Nephron progenitor cell (in vitro differentiated cells): Measurements from ENCODE around the gene ADGRV1.
"Not testable (repeated sequence)": the region's sequence is repeated elsewhere in the genome, so short reads cannot be mapped to it uniquely, and the experiment has no call there.

ENCODE experiments used
- DNase-seq: peaks from one replicate; pipeline ENCODE4 v3.0.0; 2021
- H3K27ac Mint-ChIP-seq: 2 replicates; pipeline ENCODE4 v1.8.0; 2021; ENCODE audit warnings: mild to moderate bottlenecking, moderate library complexity, mixed read lengths
- H3K27me3 Mint-ChIP-seq: 2 replicates; pipeline ENCODE4 v1.8.0; 2021; ENCODE audit warnings: mild to moderate bottlenecking, low read depth, mixed read lengths; ENCODE audit not compliant: poor library complexity
- H3K36me3 Mint-ChIP-seq: 2 replicates; pipeline ENCODE4 v1.8.0; 2021; ENCODE audit warnings: low read depth, mixed read lengths
- H3K4me1 Mint-ChIP-seq: 2 replicates; pipeline ENCODE4 v1.8.0; 2021; ENCODE audit warnings: mixed read lengths
- H3K4me3 Mint-ChIP-seq: 2 replicates; pipeline ENCODE4 v1.8.0; 2021; ENCODE audit warnings: mild to moderate bottlenecking, moderate library complexity, mixed read lengths
- H3K9me3 Mint-ChIP-seq: 2 replicates; pipeline ENCODE4 v1.8.0; 2021; ENCODE audit warnings: mild to moderate bottlenecking, moderate library complexity, mixed read lengths
- CTCF ChIP-seq: fragments of 200-600 bp; sonication (generic); IDR thresholded peaks from 2 replicates; pipeline ENCODE4 v1.5.0; 2021; ENCODE audit warnings: antibody characterized with exemption

The ADGRV1 gene

GRCh38 chr5:90746119-90746518 lies 187.5 kb downstream of the ADGRV1 start:
- Mint-ChIP-seq H3K4me1 (no peaks in the 10 kb centered on the region), H3K4me3 (no peak overlapping the region), H3K36me3 (peaks cover 47% of the 10 kb centered on the region), H3K9me3 (peaks cover 7% of the 10 kb centered on the region), H3K27ac (no peak overlapping the region), H3K27me3 (no peaks in the 10 kb centered on the region)
- TF ChIP-seq CTCF, result no peak
- no peak for DNase-seq

- Mint-ChIP-seq H3K9me3 (peaks cover 7% of the 10 kb centered on the region), H3K27me3 (no peaks in the 10 kb centered on the region), H3K27ac (no peak overlapping the region), H3K4me1 (no peaks in the 10 kb centered on the region), H3K36me3 (peaks cover 44% of the 10 kb centered on the region), H3K4me3 (no peak overlapping the region)
- no peak for TF ChIP-seq CTCF
- DNase-seq, result no peak
Measured at GRCh38 chr5:90747175-90747574, 188.6 kb downstream of the ADGRV1 start.

GRCh38 chr5:90747693-90748092 lies 189.1 kb downstream of the ADGRV1 start:
- no peak overlapping the region for H3K4me3 Mint-ChIP-seq
- no peak for DNase-seq

DNA sequence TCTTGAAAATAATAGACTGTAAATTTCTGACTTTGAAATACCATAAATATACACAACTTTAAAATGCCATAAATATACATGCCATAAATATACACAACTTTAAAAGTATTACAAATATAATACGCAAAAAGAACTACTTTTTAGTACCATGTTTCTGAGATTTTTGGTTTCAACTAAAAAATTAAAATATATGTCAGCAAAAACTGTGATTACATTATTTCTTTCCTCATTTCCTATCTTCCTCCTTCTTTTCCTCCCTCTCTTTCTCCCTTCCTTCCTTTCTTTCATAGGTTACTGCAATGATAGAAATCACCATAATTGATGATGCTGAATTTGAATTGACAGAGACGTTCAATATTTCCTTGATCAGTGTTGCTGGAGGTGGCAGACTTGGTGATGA lies 200.5 kb downstream of the ADGRV1 start:
- H3K4me3 Mint-ChIP-seq, result no peak overlapping the region
- no peak for DNase-seq
- H3K4me1 Mint-ChIP-seq, result peaks cover 5% of the 10 kb centered on the region
- no peak for TF ChIP-seq CTCF
- H3K36me3 Mint-ChIP-seq, result peaks cover 51% of the 10 kb centered on the region
- H3K27ac Mint-ChIP-seq, result no peak overlapping the region
- no peaks in the 10 kb centered on the region for H3K27me3 Mint-ChIP-seq
- no peaks in the 10 kb centered on the region for H3K9me3 Mint-ChIP-seq

More at GRCh38 chr5:90747693-90748092, 189.1 kb downstream of the ADGRV1 start:
- no peak for TF ChIP-seq CTCF
- Mint-ChIP-seq H3K27me3 (no peaks in the 10 kb centered on the region), H3K9me3 (peaks cover 7% of the 10 kb centered on the region), H3K4me1 (no peaks in the 10 kb centered on the region), H3K27ac (no peak overlapping the region), H3K36me3 (peaks cover 42% of the 10 kb centered on the region)

DNA sequence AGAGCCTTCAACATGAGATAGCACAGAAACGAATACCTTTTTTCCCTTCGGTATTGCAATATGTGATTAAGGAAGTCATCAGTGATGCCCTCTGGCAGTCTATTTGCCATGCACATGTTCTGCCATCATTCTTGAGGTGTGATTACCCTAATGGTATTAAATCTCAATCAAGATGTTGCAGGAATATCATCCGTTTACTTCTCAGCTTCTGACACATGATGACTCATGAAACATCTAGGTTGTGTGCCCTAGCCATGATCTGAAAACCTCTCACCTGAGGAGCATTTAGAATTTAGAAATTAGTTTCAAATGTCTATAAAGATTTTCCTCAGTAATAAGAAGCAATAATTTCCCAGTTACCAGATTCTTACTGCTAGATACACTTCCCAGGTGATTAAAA lies 209.1 kb downstream of the ADGRV1 start:
- H3K9me3 Mint-ChIP-seq, result peaks cover 11% of the 10 kb centered on the region
- no peaks in the 10 kb centered on the region for H3K27me3 Mint-ChIP-seq
- no peak overlapping the region for H3K27ac Mint-ChIP-seq
- H3K4me3 Mint-ChIP-seq, result no peak overlapping the region
- H3K4me1 Mint-ChIP-seq, result no peaks in the 10 kb centered on the region
- no peak for DNase-seq
- no peak for TF ChIP-seq CTCF
- peaks cover 83% of the 10 kb centered on the region for H3K36me3 Mint-ChIP-seq

GRCh38 chr5:90770006-90770541 lies 211.5 kb downstream of the ADGRV1 start:
- H3K27me3 Mint-ChIP-seq, H3K4me1 Mint-ChIP-seq, H3K4me3 Mint-ChIP-seq, DNase-seq: not testable (repeated sequence)
- peak overlapping the region; percentile 23 for H3K27ac Mint-ChIP-seq
- H3K9me3 Mint-ChIP-seq, result peaks cover 11% of the 10 kb centered on the region
- H3K36me3 Mint-ChIP-seq, result peaks cover 68% of the 10 kb centered on the region
